Activated CD8-positive, alpha-beta memory T cell treated with anti-CD3 and anti-CD28 coated beads for 4 hours (primary cell): ENCODE data around the gene RASA3.

Source experiments
- DNase-seq, 2 donors: peaks; one replicate each; pipeline ENCODE4 v3.0.0-alpha.2; 2020; ENCODE audit warnings: low read depth in 2 of 2

The RASA3 gene

DNA sequence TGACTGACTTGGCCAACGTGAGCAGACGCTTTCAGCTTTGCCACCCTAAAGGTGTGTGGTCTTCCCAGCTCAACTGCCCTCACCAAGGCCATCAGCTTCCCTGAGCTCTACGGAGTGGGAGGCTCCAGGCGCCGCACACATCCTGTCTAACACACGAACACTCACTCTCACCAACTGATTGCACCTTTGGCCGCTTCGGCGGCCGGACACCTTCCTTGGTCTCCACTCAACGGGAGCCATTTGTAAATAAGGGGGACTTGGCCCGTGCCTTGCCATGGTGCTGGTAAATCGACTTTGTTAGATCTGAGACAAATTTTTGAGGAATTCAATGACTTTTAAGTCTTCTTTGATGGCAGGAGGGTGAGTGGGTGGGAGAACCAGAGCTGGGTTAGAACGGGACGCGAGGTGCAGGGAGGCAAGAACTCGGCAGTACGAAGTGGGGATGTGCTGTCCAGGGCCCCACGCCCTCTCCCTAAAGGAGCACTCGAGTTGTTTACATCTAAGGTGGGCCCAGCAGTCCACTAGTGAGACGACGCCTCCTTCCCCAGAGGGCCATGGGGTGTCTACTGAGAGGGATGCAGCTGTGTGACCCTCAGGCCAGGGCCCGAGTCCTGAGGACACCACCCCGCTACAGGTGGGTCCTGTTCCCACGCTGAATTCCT lies 163.0 kb downstream of the RASA3 start:
- no peak for DNase-seq

DNA sequence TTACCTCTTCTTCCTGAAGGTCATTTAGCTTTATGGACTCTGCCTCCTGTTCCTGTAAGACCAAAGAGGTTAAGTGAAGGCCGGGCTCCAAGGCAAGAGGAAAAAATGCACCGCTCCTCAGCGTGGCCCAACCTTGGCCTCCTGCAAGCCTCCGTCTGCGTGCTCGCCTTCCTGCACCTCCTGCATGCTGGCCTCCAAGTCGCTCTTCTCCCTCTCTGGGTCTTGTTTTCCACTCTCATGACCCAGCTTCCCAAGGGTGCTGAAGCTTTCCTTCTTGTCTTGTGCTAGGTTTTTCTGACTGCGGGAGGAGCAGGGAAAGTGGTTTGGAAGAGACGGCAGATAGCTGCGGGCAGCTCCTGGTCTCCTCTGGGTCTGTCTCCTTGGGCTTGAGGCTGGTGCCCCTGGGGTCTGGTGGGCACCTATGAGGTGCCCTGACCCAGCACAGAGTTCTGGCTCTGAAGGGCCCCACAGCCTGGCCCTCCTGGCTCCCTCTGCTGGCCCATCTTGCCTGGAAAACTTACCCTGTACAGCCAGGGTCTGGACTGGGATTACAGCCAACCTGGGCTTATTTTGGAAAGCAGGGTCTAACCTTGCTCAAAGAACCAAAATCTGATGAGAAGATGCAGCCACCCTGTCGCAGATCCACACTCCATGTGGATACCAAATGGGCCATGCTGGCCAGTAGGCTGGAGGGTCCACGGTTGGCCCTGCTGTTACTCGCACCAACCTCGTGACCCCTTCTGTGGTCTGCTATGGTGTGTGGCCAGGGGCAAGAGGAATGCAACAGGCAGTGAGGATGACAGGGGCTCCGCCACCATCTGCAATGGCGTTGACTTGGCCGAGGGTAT lies 163.7 kb downstream of the RASA3 start:
- DNase-seq = no peak

DNA sequence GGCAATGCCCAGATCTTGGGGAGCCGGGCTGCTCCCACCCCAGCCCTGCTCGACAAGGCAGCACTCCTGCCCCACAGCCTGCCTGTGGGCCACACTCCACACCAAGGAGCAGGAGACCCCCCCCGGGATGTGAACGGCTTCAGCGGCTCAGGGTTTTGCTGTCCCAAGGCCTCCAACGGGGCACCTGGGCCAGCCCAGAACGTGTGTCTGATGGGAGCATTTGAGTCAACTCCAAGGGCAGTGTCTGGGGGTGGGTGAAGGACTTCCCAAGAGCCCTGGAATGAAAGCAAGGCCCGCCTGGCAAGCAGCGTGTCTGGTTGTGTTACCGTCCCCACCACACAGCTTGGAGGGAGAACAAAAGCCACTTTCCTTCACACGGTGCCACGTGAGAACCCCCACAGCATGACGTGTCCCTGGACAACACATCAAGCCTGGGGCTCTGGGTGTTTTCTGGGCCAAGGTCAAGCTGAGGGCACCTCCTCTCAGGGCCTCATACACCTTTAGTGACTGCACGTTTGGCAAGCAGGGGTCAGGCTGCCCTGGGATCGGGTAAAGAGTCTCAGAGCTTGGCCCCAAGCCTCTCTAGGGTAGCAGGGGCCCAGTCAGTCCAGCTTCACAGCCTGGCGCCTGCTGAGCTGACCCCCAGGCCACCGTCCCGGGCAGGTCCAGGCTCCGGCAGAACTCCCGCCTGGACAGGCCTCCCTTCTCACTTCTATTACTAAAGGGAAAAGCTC lies 164.5 kb downstream of the RASA3 start:
- no peak for DNase-seq

DNA sequence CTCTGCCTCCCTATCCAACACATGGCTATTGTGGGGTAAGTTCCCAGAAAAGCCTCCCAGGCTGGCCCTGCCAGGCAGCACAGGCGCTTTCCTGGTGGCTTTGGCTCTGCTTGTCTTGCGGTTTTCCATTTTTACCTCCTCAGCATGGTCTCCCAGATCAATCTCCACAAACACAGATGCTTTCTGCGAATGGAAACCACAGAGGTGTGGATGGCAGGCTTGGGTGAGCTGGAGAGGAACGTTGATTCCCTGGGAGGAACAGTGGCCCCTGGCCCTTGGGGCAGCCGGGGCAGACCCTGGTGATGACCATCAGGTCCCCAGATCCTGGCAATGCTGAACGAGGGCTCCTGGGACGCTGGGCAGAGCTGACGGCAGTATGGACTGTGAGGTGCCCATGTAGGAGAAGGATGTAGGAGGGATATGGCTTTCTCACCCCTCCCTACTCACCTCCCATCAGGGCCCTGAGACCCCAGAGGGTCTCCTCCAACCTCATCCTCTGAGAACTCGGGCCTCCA lies 165.2 kb downstream of the RASA3 start:
- DNase-seq = no peak

DNA sequence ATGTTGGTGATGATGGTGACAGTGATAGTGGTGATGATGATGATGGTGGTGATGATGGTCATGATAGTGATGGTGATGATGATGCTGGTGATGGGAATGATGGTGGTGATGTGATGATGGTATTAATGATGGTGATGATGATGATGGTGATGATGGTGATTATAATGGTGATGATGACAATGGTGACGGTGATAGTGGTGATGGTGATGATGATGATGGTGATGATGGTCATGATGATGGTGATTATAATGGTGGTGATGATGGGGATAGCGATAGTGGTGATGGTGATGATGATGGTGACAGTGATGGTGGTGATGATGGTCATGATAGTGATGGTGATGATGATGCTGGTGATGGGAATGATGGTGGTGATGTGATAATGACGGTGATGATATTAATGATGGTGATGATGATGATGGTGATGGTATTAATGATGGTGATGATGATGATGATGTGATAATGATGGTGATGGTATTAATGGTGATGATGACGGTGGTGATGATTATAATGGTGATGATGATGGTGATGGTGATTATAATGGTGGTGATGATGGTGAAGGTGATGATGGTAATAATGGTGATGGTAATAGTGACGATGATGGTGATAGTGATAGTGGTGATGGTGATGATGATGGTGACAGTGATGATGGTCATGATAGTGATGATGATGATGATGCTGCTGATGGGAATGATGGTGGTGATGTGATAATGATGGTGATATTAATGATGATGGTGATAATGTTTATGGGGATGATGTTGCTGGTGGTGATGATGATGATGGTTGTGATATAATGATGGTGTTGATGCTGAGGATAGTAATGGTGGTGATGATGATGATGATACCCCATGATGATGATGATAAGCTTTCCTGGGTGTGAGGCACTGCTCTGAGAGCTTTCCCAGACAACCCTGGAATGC lies 166.2 kb downstream of the RASA3 start:
- no peak for DNase-seq

DNA sequence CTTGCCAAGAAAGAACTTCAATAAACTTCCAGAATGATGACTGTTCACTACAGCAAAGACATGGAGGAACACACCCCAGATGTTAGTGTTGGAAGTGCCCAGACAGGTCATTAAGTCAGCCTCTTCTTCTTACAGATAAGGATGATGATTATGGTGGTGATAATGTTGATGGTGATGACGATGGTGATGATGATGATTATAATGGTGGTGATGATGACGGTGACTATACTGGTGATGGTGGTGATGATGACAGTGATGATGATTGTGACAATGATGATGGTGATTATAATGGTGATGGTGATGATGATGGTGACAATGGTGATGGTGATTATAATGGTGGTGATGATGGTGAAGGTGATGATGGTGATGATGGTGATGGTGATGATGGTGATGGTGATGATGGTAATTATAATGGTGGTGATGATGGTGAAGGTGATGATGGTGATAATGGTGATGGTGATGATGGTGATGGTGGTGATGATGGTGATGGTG lies 167.0 kb downstream of the RASA3 start:
- no peak for DNase-seq

DNA sequence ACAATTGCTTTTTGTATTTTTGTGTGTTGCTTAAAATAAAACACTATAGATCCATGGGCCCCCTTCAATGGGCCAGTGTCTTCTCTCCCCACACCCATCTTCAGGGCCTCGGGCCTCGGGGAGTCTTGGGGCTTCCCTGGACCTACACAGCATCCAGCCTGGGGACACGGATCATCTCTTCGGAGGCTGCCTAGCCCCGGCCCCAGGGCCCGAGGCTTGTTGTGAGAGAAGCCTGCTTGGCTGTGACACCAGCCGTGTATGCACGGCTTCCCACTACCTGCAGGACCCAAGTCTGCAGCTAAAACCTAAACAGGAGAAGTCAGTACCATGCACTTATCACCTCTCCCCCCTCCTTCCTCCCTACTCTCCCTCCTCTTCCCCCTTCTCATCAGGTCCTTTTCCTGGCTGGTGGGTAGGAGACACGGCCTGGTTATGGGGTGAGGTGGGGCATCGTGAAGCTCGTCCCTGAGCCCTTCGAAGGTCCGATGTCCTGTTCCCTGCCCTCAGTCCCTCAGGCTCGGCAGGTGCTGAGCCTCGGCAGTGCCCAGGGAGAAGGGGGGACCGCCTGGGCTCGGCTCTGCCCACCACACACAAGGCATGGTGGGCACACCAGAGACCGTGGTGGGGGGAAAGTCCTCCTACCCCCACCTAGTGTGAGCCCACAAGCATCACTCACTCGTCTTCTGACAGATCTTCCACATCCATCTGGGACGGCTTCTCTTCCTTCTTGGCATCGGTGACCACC lies 168.0 kb downstream of the RASA3 start:
- DNase-seq = no peak

DNA sequence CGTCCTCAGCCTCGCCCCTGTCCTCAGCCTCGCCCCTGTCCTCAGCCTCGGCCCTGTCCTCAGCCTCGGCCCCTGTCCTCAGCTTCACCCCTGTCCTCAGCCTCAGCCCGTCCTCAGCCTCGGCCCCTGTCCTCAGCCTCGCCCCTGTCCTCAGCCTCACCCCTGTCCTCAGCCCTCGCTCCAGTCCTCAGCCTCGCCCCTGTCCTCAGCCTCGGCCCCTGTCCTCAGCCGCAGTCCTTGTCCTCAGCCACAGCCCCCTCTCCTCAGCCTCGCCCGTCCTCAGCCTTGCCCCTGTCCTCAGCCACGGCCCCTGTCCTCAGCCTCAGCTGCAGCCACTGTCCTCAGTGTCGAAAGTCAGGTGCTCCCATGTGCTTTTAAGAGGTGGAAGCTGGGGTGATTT lies 169.0 kb downstream of the RASA3 start:
- DNase-seq = no peak

DNA sequence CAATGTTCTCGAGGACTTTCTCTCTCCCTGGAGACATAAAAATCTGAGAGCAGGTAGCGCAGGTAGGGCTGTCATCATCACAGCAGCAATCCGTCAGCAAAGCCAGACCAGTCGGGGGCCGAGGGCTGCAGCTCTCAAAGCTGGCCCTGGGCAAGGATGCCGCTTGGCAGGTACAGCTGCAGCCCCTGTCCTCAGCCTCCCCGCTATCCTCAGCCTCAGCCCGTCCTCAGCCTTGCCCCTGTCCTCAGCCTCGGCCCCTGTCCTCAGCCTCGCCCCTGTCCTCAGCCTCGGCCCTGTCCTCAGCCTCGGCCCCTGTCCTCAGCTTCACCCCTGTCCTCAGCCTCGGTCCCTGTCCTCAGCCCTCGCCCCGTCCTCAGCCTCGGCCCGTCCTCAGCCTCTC lies 169.4 kb downstream of the RASA3 start:
- no peak for DNase-seq

DNA sequence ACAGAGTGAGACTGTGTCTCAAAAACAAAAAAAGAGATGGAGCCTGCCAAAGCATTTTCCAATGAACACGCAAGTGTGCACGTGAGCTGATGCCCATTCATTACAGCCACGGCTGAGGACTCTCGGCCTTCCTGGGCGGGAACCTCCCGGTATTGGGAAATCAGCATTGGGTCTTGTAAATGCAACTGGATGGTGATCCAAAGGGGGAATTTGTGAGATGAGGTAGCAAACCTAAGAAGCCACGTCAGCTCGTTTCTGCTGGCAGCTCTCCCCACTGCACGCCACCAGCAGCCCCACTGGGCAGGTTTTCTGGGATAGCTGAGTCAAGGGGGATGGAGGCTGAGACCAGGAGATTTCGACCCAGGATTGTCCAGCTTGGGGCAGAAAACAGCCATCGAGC lies 170.0 kb downstream of the RASA3 start:
- DNase-seq = no peak

DNA sequence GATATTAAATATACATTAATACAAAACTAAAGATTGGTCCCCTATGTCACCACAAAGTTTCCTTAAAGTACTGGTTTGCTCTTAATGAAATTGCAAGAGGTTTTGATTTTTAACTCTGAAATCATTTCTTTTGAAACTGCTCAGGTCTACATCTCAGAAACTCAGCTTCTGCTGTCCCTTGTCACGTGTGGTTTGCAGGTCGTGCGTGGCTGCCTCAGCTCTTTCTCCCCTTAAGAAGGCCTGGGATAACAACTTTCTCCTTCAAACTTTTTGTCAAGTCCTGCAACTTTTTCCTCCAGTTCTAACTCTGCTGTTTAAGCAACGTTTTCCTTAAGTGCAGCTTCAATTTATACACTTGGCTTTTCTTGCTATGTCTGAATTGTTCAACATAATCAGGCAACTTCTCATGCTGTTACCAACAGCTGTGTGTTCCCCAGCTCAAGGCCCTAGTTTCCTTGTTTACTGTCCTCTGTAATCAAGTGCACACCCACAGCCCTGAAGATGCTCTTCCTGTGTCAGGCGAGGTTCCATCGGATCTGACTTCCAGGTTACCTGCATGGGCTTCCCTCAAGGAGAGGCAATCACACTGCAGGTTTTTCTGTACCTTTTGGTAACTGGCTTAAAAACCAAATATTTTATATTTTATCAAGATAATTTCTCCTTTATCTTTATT lies 172.0 kb downstream of the RASA3 start:
- DNase-seq = no peak

DNA sequence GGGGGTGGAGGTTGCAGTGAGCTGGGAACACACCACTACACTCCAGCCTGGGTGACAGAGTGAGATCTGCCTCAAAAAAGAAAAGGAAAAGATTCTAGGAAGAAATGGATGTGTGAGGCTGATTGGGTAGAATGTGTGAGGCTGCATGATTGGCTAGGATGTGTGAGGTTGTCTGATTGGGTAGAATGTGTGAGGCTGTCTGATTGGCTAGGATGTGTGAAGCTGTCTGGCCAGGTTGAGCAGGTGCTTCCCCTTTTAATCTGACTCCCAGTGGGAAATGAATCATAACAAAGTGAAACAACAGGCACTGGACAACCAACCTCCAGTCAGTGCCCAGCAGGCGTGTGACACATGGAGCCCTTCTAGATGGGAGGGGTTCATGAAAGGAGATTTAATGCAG lies 173.2 kb downstream of the RASA3 start:
- no peak for DNase-seq

DNA sequence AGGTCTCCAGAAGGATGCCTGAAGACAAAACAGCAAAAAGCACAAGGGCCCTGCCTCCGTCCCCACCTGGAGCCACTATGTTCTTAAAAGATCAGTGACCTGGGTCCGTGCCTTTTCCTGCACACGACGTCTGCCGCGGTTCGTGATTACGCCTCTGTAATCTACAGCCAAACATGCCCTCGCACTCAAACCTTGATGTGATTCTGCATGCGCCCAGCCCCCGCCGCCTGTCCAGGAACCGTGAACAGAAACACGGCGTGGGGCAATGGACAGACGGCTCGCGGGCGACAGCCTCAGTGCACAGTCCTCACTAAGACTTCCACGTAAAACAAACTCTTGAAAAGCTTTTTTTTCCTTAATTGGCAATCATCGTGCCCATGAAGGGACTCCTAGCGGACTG lies 174.1 kb downstream of the RASA3 start:
- DNase-seq = no peak

DNA sequence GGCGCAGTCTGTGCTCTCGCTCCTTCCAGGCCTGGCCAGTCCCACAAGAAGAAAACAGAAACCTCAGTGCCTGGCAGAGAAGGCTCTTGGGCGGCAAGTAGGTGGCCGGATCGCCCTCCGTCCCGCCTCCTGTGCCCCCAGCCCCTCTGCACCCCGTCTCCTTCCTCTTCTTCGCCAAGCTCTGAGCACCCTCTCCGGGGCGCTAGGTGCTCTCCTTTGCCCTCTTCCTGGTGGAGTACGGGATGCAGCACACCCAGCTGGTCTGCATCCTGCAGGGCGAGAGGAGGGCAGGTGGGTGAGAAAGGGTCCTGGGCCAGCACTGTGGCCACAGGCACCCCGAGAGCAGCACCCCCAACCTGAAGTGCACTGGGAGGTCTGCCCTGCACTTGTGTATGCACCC lies 175.9 kb downstream of the RASA3 start:
- DNase-seq = no peak

DNA sequence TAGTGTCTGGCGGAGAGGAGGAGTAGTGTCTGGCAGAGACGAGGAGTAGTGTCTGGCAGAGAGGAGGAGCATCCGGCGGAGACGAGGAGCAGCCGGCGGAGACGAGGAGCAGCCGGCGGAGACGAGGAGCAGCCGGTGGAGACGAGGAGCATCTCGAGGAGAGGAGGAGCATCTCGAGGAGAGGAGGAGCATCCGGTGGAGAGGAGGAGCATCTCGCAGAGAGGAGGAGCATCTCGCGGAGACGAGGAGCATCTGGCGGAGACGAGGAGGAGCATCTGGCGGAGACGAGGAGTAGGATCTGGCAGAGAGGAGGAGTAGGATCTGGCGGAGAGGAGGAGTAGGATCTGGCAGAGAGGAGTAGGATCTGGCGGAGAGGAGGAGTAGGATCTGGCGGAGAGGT lies 176.7 kb downstream of the RASA3 start:
- DNase-seq = no peak

DNA sequence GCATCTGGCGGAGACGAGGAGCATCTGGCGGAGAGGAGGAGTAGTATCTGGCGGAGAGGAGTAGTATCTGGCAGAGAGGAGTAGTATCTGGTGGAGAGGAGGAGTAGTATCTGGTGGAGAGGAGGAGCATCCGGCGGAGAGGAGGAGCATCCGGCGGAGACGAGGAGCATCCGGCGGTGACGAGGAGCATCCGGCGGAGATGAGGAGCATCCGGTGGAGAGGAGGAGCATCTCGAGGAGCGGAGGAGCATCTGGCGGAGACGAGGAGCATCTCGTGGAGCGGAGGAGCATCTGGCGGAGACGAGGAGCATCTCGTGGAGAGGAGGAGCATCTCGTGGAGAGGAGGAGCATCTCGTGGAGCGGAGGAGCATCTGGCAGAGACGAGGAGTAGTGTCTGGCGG lies 177.2 kb downstream of the RASA3 start:
- no peak for DNase-seq

DNA sequence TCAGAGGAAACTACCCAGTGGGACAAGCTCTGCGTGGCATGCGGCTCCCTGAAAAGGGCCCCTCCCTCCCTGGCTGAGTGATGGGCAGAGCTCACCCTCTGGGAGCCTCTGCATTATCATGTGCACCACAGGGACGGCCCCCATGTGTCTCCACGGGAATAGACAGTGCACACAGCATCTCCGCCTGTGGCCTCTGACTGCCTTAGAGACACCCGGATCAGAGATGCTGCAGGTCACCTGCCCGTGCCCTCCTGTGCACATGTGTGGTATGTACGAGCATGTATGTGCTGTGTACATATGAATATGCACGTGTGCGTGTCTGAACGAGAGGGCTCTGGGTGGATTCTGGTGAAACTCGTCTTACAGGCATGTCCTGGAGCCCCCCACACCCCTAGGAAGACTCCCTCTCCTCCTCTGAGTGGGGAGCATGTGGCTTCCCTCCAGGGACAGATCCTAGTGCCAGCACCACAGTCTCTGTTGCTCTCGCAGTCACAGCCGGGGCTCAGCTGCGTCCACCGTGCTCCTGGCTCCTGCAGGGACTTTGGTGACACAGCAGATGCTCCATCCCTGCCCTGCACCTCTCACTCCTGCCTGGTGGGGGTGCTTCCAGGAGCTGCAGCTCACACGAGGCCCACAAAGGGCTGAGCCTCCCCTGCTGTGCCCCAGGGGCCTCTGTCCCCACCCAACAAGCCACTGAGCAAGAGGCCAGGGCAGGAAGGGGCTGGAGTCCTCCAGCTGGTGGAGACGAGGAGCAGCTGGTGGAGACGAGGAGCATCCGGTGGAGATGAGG lies 178.2 kb downstream of the RASA3 start:
- DNase-seq = no peak

DNA sequence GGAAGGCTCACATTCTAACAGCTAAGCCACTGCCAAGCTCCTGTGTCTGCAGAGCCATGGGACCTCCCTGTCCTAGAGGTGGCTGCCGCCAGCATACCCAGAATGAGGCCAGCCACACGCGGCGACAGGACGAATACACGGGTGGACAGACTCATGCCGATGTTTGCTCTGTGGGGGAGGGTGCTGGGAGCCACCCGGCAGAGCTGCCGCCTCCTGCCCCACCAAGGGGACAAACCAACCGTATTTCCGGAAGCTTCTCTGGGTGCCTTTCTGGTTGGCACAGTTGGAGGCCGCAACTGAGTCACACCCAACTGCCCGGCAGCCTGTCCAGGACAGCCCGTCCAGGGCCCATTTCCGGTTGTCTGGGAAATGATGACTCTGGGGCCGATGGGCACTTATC lies 178.9 kb downstream of the RASA3 start:
- DNase-seq = no peak

DNA sequence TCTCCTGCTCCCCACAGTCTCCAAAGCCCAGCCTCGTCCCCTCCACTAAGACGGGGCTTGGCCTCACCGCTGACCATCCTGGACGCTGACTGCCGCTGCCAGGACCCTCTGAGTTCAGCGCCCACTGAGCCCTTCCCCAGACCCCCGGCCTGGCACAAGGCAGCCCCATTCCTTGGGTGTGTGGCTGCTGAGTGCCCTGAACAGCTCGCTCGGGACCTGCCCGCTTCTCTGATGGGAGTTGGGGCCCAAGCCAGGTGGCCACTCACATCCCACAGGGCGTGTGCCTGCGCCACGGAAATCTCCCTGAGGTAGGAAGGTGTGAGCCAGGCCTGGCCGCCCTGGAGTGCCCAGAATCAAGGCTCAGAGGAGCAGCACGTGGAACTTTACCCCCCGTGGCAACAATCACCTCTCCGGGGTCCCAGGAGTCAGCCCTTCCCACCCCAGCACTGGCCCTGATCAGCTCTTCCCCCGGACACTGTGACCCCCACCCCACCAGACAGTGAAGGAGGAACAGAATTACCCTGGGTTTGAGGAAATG lies 179.4 kb downstream of the RASA3 start:
- DNase-seq = no peak
